C4-2B (cell line): Measurements from ENCODE around the gene SZT2.
"Not testable (repeated sequence)": the region's sequence is repeated elsewhere in the genome, so short reads cannot be mapped to it uniquely, and the experiment has no call there.

Experiments used
- H3K27ac ChIP-seq: fragments of 450-650 bp; 2 replicates; pipeline ENCODE4 v1.5.1; 2017
- CTCF ChIP-seq: fragments of 450-650 bp; conservative IDR thresholded peaks from 2 replicates; pipeline ENCODE4 v1.5.1; 2017; ENCODE audit warnings: mild to moderate bottlenecking
- ZFX ChIP-seq: fragments of 450-650 bp; IDR thresholded peaks from 2 replicates; pipeline ENCODE4 v1.6.1; 2017

SZT2 gene

GRCh38 chr1:43473463-43473862, 83.8 kb downstream of the SZT2 start:
- no peak for TF ChIP-seq ZFX
- TF ChIP-seq CTCF = no peak
- no peak overlapping the region for H3K27ac ChIP-seq

GRCh38 chr1:43475611-43476401, 86.1 kb downstream of the SZT2 start:
- not testable (repeated sequence) for H3K27ac ChIP-seq

GRCh38 chr1:43477716-43478115, 88.0 kb downstream of the SZT2 start:
- TF ChIP-seq ZFX = no peak
- no peak for TF ChIP-seq CTCF
- no peak overlapping the region for H3K27ac ChIP-seq

- TF ChIP-seq CTCF (no peak), ZFX (no peak)
- H3K27ac ChIP-seq = no peak overlapping the region
Observed at GRCh38 chr1:43479414-43479813, 89.7 kb downstream of the SZT2 start.

GRCh38 chr1:43481491-43481890, 91.8 kb downstream of the SZT2 start:
- H3K27ac ChIP-seq = no peak overlapping the region
- TF ChIP-seq CTCF (no peak), ZFX (no peak)

- no peak overlapping the region for H3K27ac ChIP-seq
- no peak for TF ChIP-seq ZFX
- no peak for TF ChIP-seq CTCF
Observed at GRCh38 chr1:43482215-43482614, 92.5 kb downstream of the SZT2 start.

- TF ChIP-seq ZFX = no peak
- no peak for TF ChIP-seq CTCF
- H3K27ac ChIP-seq = no peak overlapping the region
Observed at GRCh38 chr1:43484367-43484766, 94.7 kb downstream of the SZT2 start.

- H3K27ac ChIP-seq = no peak overlapping the region
- TF ChIP-seq ZFX (no peak), CTCF (no peak)
Observed at GRCh38 chr1:43488165-43488564, 98.5 kb downstream of the SZT2 start.
